H9 (cell line): ENCODE data around the gene DSG4. TPM values are rescaled to one million over a fixed set of nuclear protein-coding genes. Genes with fewer than 3 reads are reported as not detected.

Experiments
- DNase-seq: peaks from one replicate; pipeline ENCODE4 v3.0.0-alpha.2; 2017
- H2AFZ ChIP-seq: one replicate; pipeline ENCODE4 v1.6.1; 2013; ENCODE audit warnings: mild to moderate bottlenecking, low read length, control low read depth, moderate library complexity
- H2AK5ac ChIP-seq: 2 replicates; pipeline ENCODE4 v1.6.1; 2013; ENCODE audit warnings: low read length, control low read depth, mixed read lengths; ENCODE audit not compliant: insufficient read length
- H2BK120ac ChIP-seq: one replicate; pipeline ENCODE4 v1.6.1; 2013; ENCODE audit warnings: low read depth, mild to moderate bottlenecking, low read length, control low read depth, inconsistent platforms; ENCODE audit not compliant: poor library complexity, severe bottlenecking
- H2BK12ac ChIP-seq: 2 replicates; pipeline ENCODE4 v1.6.1; 2013; ENCODE audit warnings: low read length, control low read depth, mixed read lengths, low read depth; ENCODE audit not compliant: insufficient read length
- H2BK15ac ChIP-seq: 2 replicates; pipeline ENCODE4 v1.6.1; 2013; ENCODE audit warnings: low read depth, low read length, control low read depth
- H2BK20ac ChIP-seq: one replicate; pipeline ENCODE4 v1.6.1; 2013; ENCODE audit warnings: low read depth, mild to moderate bottlenecking, low read length, control low read depth, inconsistent platforms; ENCODE audit not compliant: poor library complexity, severe bottlenecking
- H2BK5ac ChIP-seq: 2 replicates; pipeline ENCODE4 v1.6.1; 2013; ENCODE audit warnings: low read length, control low read depth, mixed read lengths; ENCODE audit not compliant: insufficient read length
- H3K14ac ChIP-seq: 2 replicates; pipeline ENCODE4 v1.6.1; 2013; ENCODE audit warnings: low read length, control low read depth; ENCODE audit not compliant: insufficient read depth
- H3K18ac ChIP-seq: 2 replicates; pipeline ENCODE4 v1.6.1; 2013; ENCODE audit warnings: low read depth, mild to moderate bottlenecking, mixed read lengths, low read length, control low read depth; ENCODE audit not compliant: insufficient read length
- H3K23ac ChIP-seq: 2 replicates; pipeline ENCODE4 v1.6.1; 2013; ENCODE audit warnings: low read length, control low read depth, mixed read lengths, low read depth; ENCODE audit not compliant: insufficient read length
- H3K23me2 ChIP-seq: 2 replicates; pipeline ENCODE4 v1.6.1; 2013; ENCODE audit warnings: low read depth, mild to moderate bottlenecking, mixed read lengths, low read length, control low read depth; ENCODE audit not compliant: insufficient read length, poor library complexity, severe bottlenecking
- H3K27ac ChIP-seq: 2 replicates; pipeline ENCODE4 v1.5.1; 2013; ENCODE audit warnings: low read length, control low read depth, mixed read lengths, low read depth; ENCODE audit not compliant: insufficient read length
- H3K27me3 ChIP-seq: 2 replicates; pipeline ENCODE4 v1.6.1; 2013; ENCODE audit warnings: low read length, control low read depth, inconsistent platforms; ENCODE audit not compliant: insufficient read depth
- H3K4ac ChIP-seq: 2 replicates; pipeline ENCODE4 v1.6.1; 2013; ENCODE audit warnings: low read depth, mild to moderate bottlenecking, control low read depth, inconsistent platforms, low read length, moderate library complexity
- H3K4me1 ChIP-seq: 2 replicates; pipeline ENCODE4 v1.6.1; 2013; ENCODE audit warnings: low read length, control low read depth, inconsistent platforms; ENCODE audit not compliant: insufficient read depth
- H3K4me2 ChIP-seq: 2 replicates; pipeline ENCODE4 v1.6.1; 2013; ENCODE audit warnings: low read length, control low read depth, mixed read lengths; ENCODE audit not compliant: insufficient read length, insufficient read depth
- H3K56ac ChIP-seq: 2 replicates; pipeline ENCODE4 v1.6.1; 2013; ENCODE audit warnings: low read depth, mild to moderate bottlenecking, mixed read lengths, low read length, control low read depth; ENCODE audit not compliant: insufficient read length
- H3K79me1 ChIP-seq: 2 replicates; pipeline ENCODE4 v1.6.1; 2013; ENCODE audit warnings: low read depth, mild to moderate bottlenecking, moderate library complexity, low read length, control low read depth, inconsistent platforms; ENCODE audit not compliant: insufficient read depth, poor library complexity, severe bottlenecking
- H3K79me2 ChIP-seq: 2 replicates; pipeline ENCODE4 v1.6.1; 2013; ENCODE audit warnings: low read length, control low read depth, inconsistent platforms; ENCODE audit not compliant: insufficient read depth
- H3K9ac ChIP-seq: 2 replicates; pipeline ENCODE4 v1.6.1; 2013; ENCODE audit warnings: low read length, control low read depth, mixed read lengths; ENCODE audit not compliant: insufficient read length; ENCODE audit errors: extremely low read depth
- H3K9me3 ChIP-seq: one replicate; pipeline ENCODE4 v1.6.1; 2013; ENCODE audit warnings: low read depth, low read length, inconsistent platforms; ENCODE audit not compliant: control insufficient read depth
- H3T11ph ChIP-seq: one replicate; pipeline ENCODE4 v1.6.1; 2013; ENCODE audit warnings: mild to moderate bottlenecking, low read length, control low read depth, inconsistent platforms
- H4K20me1 ChIP-seq: one replicate; pipeline ENCODE4 v1.6.1; 2013; ENCODE audit not compliant: control insufficient read depth, insufficient read length, insufficient read depth
- H4K5ac ChIP-seq: 2 replicates; pipeline ENCODE4 v1.6.1; 2013; ENCODE audit warnings: low read depth, mild to moderate bottlenecking, mixed read lengths, low read length, control low read depth; ENCODE audit not compliant: insufficient read length
- H4K8ac ChIP-seq: replicated peaks from 2 replicates; pipeline ENCODE4 v1.6.1; 2013; ENCODE audit warnings: low read length, control low read depth, mixed read lengths, low read depth; ENCODE audit not compliant: insufficient read length
- H4K91ac ChIP-seq: 2 replicates; pipeline ENCODE4 v1.6.1; 2013; ENCODE audit warnings: low read depth, mild to moderate bottlenecking, moderate library complexity, mixed read lengths, low read length, control low read depth; ENCODE audit not compliant: insufficient read length
- H3K27ac Mint-ChIP-seq, 3 experiments: 2 replicates in 2 of 3; 3 replicates in 1 of 3; pipeline ENCODE4 v1.8.0; 2020 to 2021; ENCODE audit warnings: mixed read lengths in 3 of 3, mild to moderate bottlenecking in 1 of 3, moderate library complexity in 1 of 3
- H3K27me3 Mint-ChIP-seq: 2 replicates; pipeline ENCODE4 v1.8.0; 2021; ENCODE audit warnings: low read depth, mild to moderate bottlenecking, moderate library complexity, mixed read lengths
- H3K36me3 Mint-ChIP-seq, 3 experiments: 2 replicates in 2 of 3; 3 replicates in 1 of 3; pipeline ENCODE4 v1.8.0; 2020 to 2021; ENCODE audit warnings: low read depth in 3 of 3, mixed read lengths in 3 of 3; ENCODE audit not compliant: insufficient read depth in 1 of 3
- H3K4me1 Mint-ChIP-seq, 2 experiments: 2 replicates each; pipeline ENCODE4 v1.8.0; 2020; ENCODE audit warnings: mixed read lengths in 2 of 2
- H3K4me3 Mint-ChIP-seq, 2 experiments: 2 replicates in 1 of 2; 3 replicates in 1 of 2; pipeline ENCODE4 v1.8.0; 2020 to 2021; ENCODE audit warnings: mild to moderate bottlenecking in 2 of 2, mixed read lengths in 2 of 2, moderate library complexity in 1 of 2
- H3K9me3 Mint-ChIP-seq, 2 experiments: 2 replicates in 1 of 2; 3 replicates in 1 of 2; pipeline ENCODE4 v1.8.0; 2020; ENCODE audit warnings: mild to moderate bottlenecking in 2 of 2, mixed read lengths in 2 of 2, moderate library complexity in 1 of 2
- WGBS: extraction: QIAGEN DNeasy Blood & Tissue Kit; methylation state at CpG from one replicate; pipeline ENCODE4 v1.1.7; 2013; ENCODE audit warnings: missing lambda C conversion rate, low lambda C conversion rate, mixed read lengths; ENCODE audit not compliant: insufficient read length; ENCODE audit errors: extremely low coverage; 5-methylcytosine and 5-hydroxymethylcytosine counted together
- total RNA-seq: library from RNA; stranded (reverse); gene quantifications from 2 replicates; pipeline ENCODE4 v1.2.1, GENCODE V29; 2021
- TF ChIP-seq, protein P1 (sequence below): fragments of 200-600 bp; sonication (generic); conservative IDR thresholded peaks from 3 replicates; pipeline ENCODE4 v1.8.0; 2021; ENCODE audit warnings: antibody characterized with exemption, mild to moderate bottlenecking

Gene DSG4
- total RNA-seq, 1 experiment from 2014 or later: not detected

DNA sequence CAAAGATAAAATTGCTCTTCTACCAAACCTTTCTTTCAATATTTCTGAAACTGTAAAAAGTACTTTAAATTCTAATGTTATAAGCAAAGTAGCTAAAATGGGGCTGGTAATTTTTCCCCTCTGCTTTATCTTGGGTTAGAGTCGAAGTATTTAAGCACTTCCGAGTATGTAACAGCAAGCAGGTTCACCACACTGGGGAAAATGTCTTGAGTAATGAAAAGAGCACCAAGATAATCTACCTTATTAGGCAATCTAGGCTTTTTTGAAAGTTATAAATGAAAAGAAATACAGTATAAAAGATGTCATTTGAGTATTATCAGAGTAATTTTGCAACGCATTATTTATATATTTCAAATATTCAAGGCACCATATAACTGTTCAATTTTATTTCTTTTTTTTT is 70.3 kb downstream of the DSG4 start:
- H3T11ph ChIP-seq: no peak overlapping the region
- no peaks in the 10 kb centered on the region for H3K9me3 ChIP-seq
- Mint-ChIP-seq H3K27me3 (no peaks in the 10 kb centered on the region), H3K9me3 (no peaks in the 10 kb centered on the region), H3K27ac (no peak overlapping the region), H3K4me1 (peaks cover 0 to 4% of the 10 kb centered on the region in 2 experiments; a peak in 1 of 4 replicates), H3K36me3 (no peaks in the 10 kb centered on the region), H3K4me3 (no peak overlapping the region)
- no peak overlapping the region for H3K9ac ChIP-seq
- H4K8ac ChIP-seq: no peak overlapping the region
- H3K14ac ChIP-seq: no peak overlapping the region
- no peak overlapping the region for H3K4me2 ChIP-seq
- H2BK5ac ChIP-seq: no peak overlapping the region
- no peak overlapping the region for H2BK12ac ChIP-seq
- H2AFZ ChIP-seq: no peak overlapping the region
- no peak overlapping the region for H2AK5ac ChIP-seq
- H4K91ac ChIP-seq: no peak overlapping the region
- H3K27ac ChIP-seq: no peak overlapping the region
- H4K5ac ChIP-seq: no peak overlapping the region
- no peak overlapping the region for H2BK120ac ChIP-seq
- H3K23ac ChIP-seq: no peak overlapping the region
- H3K27me3 ChIP-seq: no peaks in the 10 kb centered on the region
- H3K79me1 ChIP-seq: no peaks in the 10 kb centered on the region
- TF ChIP-seq, protein P1, sequence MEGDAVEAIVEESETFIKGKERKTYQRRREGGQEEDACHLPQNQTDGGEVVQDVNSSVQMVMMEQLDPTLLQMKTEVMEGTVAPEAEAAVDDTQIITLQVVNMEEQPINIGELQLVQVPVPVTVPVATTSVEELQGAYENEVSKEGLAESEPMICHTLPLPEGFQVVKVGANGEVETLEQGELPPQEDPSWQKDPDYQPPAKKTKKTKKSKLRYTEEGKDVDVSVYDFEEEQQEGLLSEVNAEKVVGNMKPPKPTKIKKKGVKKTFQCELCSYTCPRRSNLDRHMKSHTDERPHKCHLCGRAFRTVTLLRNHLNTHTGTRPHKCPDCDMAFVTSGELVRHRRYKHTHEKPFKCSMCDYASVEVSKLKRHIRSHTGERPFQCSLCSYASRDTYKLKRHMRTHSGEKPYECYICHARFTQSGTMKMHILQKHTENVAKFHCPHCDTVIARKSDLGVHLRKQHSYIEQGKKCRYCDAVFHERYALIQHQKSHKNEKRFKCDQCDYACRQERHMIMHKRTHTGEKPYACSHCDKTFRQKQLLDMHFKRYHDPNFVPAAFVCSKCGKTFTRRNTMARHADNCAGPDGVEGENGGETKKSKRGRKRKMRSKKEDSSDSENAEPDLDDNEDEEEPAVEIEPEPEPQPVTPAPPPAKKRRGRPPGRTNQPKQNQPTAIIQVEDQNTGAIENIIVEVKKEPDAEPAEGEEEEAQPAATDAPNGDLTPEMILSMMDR: no peak
- no CpG with 5 or more reads among the region's 3 CpGs for WGBS
- H3K4ac ChIP-seq: no peak overlapping the region
- H2BK15ac ChIP-seq: no peak overlapping the region
- DNase-seq: no peak
- H2BK20ac ChIP-seq: no peak overlapping the region
- no peak overlapping the region for H3K18ac ChIP-seq
- no peaks in the 10 kb centered on the region for H3K23me2 ChIP-seq
- no peaks in the 10 kb centered on the region for H4K20me1 ChIP-seq
- no peaks in the 10 kb centered on the region for H3K79me2 ChIP-seq
- H3K4me1 ChIP-seq: no peaks in the 10 kb centered on the region
- no peak overlapping the region for H3K56ac ChIP-seq
